Osteoblast (primary cell): Measurements from ENCODE around the gene IFNL3. TPM values are rescaled to one million over a fixed set of nuclear protein-coding genes. Genes with fewer than 3 reads are reported as not detected.
"Not testable (repeated sequence)": the region's sequence is repeated elsewhere in the genome, so short reads cannot be mapped to it uniquely, and the experiment has no call there.

Experiments
- DNase-seq: peaks from one replicate; pipeline ENCODE4 v3.0.0; 2011; ENCODE audit warnings: low spot score, mixed read lengths; ENCODE audit not compliant: insufficient read length; ENCODE audit errors: missing footprints
- H2AFZ ChIP-seq: 2 replicates; pipeline ENCODE4 v1.6.0; 2011; ENCODE audit warnings: mild to moderate bottlenecking, low read length
- H3K27ac ChIP-seq: 2 replicates; pipeline ENCODE4 v1.5.1; 2011; ENCODE audit warnings: mild to moderate bottlenecking, low read depth, low read length, moderate library complexity
- H3K27me3 ChIP-seq: 2 replicates; pipeline ENCODE4 v1.6.0; 2012; ENCODE audit warnings: mild to moderate bottlenecking, control low read depth, inconsistent platforms, low read length, moderate library complexity; ENCODE audit not compliant: insufficient read depth
- H3K36me3 ChIP-seq: 2 replicates; pipeline ENCODE4 v1.5.1; 2011; ENCODE audit warnings: mild to moderate bottlenecking, low read length, control low read depth, moderate library complexity; ENCODE audit not compliant: insufficient read depth
- H3K4me1 ChIP-seq: 2 replicates; pipeline ENCODE4 v1.5.1; 2011; ENCODE audit warnings: mild to moderate bottlenecking, low read length, control low read depth, moderate library complexity; ENCODE audit not compliant: insufficient read depth
- H3K4me2 ChIP-seq: 2 replicates; pipeline ENCODE4 v1.6.0; 2011; ENCODE audit warnings: mild to moderate bottlenecking, low read length; ENCODE audit not compliant: insufficient read depth
- H3K4me3 ChIP-seq: fragments of 200-600 bp; sonication (generic); 3 replicates; pipeline ENCODE4 v1.5.1; 2012; ENCODE audit warnings: mild to moderate bottlenecking, low read length, inconsistent platforms; ENCODE audit not compliant: insufficient read depth
- H3K79me2 ChIP-seq: 2 replicates; pipeline ENCODE4 v1.6.0; 2012; ENCODE audit warnings: mild to moderate bottlenecking, low read length, control low read depth, inconsistent platforms; ENCODE audit not compliant: insufficient read depth
- H3K9me3 ChIP-seq: 2 replicates; pipeline ENCODE4 v1.5.1; 2011; ENCODE audit warnings: low read depth, low read length, control low read depth
- H4K20me1 ChIP-seq: 2 replicates; pipeline ENCODE4 v1.6.0; 2012; ENCODE audit warnings: mild to moderate bottlenecking, low read length, control low read depth; ENCODE audit not compliant: insufficient read depth
- CTCF ChIP-seq: IDR thresholded peaks from 2 replicates; pipeline ENCODE4 v1.5.1; 2011; ENCODE audit warnings: mild to moderate bottlenecking, low read depth, low read length, moderate library complexity; ENCODE audit errors: extremely low read depth
- total RNA-seq: library from RNA; depleted of rRNA; stranded (reverse); fragments of >200 nt; gene quantifications from 2 replicates; pipeline ENCODE4 v1.2.3, GENCODE V29; 2012

Gene IFNL3
- total RNA-seq, 1 donor: not detected

- H3K36me3 ChIP-seq: no peaks in the 10 kb centered on the region
- no peak overlapping the region for H2AFZ ChIP-seq
- peaks cover 3% of the 10 kb centered on the region for H3K27me3 ChIP-seq
- TF ChIP-seq CTCF: no peak
- no peaks in the 10 kb centered on the region for H3K4me1 ChIP-seq
- H3K4me2 ChIP-seq: no peak overlapping the region
- no peak overlapping the region for H3K4me3 ChIP-seq
- H3K79me2 ChIP-seq: no peaks in the 10 kb centered on the region
- no peak overlapping the region for H3K27ac ChIP-seq
- H3K9me3 ChIP-seq: no peaks in the 10 kb centered on the region
- no peaks in the 10 kb centered on the region for H4K20me1 ChIP-seq
- no peak for DNase-seq
These were observed 32.8 kb upstream of the IFNL3 start for GRCh38 chr19:39277598-39277997.

GRCh38 chr19:39276740-39277139 lies 31.9 kb upstream of the IFNL3 start:
- Histone ChIP-seq H2AFZ (no peak overlapping the region), H3K36me3 (no peaks in the 10 kb centered on the region), H3K4me2 (no peak overlapping the region), H3K79me2 (no peaks in the 10 kb centered on the region), H3K4me3 (no peak overlapping the region), H3K9me3 (no peaks in the 10 kb centered on the region), H4K20me1 (no peaks in the 10 kb centered on the region), H3K27ac (no peak overlapping the region), H3K4me1 (no peaks in the 10 kb centered on the region), H3K27me3 (peaks cover 3% of the 10 kb centered on the region)
- DNase-seq: no peak
- TF ChIP-seq CTCF: no peak

GRCh38 chr19:39275578-39275977 lies 30.8 kb upstream of the IFNL3 start:
- DNase-seq: no peak
- Histone ChIP-seq H3K9me3 (no peaks in the 10 kb centered on the region), H3K4me2 (no peak overlapping the region), H3K4me3 (no peak overlapping the region), H3K27ac (no peak overlapping the region), H3K4me1 (no peaks in the 10 kb centered on the region), H3K27me3 (peaks cover 9% of the 10 kb centered on the region), H4K20me1 (no peaks in the 10 kb centered on the region), H3K79me2 (no peaks in the 10 kb centered on the region), H3K36me3 (no peaks in the 10 kb centered on the region), H2AFZ (no peak overlapping the region)
- TF ChIP-seq CTCF: no peak

GRCh38 chr19:39273859-39274258 lies 29.1 kb upstream of the IFNL3 start:
- not testable (repeated sequence) for H3K36me3 ChIP-seq, H4K20me1 ChIP-seq, H3K4me2 ChIP-seq, H3K27ac ChIP-seq, DNase-seq, H3K79me2 ChIP-seq, H2AFZ ChIP-seq, H3K4me1 ChIP-seq, H3K4me3 ChIP-seq, H3K9me3 ChIP-seq
- H3K27me3 ChIP-seq: peaks cover 13% of the 10 kb centered on the region
